Panc1 (cell line): Measurements from ENCODE around the gene MINDY4.

Experiments
- SIN3A ChIP-seq: IDR thresholded peaks from 2 replicates; pipeline ENCODE4 v1.6.1; 2012; ENCODE audit warnings: low read depth, mild to moderate bottlenecking, low read length, moderate library complexity, borderline replicate concordance; ENCODE audit not compliant: insufficient read depth
- TF ChIP-seq, protein P1 (sequence below): fragments of 450-650 bp; IDR thresholded peaks from 2 replicates; pipeline ENCODE4 v1.5.1; 2017; ENCODE audit warnings: mild to moderate bottlenecking
- TF ChIP-seq, protein P2 (sequence below), 2 experiments: IDR thresholded peaks; 2 replicates each; pipeline ENCODE4 v1.6.1; 2011 to 2012; ENCODE audit warnings: low read depth in 2 of 2, control low read depth in 1 of 2, low read length in 1 of 2, mild to moderate bottlenecking in 1 of 2, moderate library complexity in 1 of 2; ENCODE audit not compliant: insufficient read depth in 1 of 2

DNA sequence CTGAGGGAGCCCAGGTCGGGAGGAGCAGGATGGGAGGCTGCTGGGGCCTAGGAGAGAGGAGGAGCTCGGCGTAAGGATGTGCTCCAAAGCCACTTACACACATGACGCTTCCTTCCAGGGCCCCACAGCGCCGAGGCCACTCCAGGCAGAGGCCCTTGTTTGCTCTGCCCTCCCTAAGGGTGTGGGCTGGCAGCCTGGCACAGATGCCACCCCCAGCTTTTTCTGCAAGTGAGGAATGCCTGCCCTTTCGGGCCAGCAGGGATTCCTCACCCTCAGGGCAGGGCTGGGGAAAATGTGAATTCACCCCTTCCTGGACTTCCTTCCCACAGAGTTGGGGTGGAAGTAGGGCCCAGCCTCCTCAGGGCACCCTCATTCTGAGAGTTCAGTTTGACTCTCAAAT is 134.8 kb downstream of the MINDY4 start:
- TF ChIP-seq SIN3A: no peak
- TF ChIP-seq, protein P1, sequence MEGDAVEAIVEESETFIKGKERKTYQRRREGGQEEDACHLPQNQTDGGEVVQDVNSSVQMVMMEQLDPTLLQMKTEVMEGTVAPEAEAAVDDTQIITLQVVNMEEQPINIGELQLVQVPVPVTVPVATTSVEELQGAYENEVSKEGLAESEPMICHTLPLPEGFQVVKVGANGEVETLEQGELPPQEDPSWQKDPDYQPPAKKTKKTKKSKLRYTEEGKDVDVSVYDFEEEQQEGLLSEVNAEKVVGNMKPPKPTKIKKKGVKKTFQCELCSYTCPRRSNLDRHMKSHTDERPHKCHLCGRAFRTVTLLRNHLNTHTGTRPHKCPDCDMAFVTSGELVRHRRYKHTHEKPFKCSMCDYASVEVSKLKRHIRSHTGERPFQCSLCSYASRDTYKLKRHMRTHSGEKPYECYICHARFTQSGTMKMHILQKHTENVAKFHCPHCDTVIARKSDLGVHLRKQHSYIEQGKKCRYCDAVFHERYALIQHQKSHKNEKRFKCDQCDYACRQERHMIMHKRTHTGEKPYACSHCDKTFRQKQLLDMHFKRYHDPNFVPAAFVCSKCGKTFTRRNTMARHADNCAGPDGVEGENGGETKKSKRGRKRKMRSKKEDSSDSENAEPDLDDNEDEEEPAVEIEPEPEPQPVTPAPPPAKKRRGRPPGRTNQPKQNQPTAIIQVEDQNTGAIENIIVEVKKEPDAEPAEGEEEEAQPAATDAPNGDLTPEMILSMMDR: no peak
- TF ChIP-seq, protein P2, sequence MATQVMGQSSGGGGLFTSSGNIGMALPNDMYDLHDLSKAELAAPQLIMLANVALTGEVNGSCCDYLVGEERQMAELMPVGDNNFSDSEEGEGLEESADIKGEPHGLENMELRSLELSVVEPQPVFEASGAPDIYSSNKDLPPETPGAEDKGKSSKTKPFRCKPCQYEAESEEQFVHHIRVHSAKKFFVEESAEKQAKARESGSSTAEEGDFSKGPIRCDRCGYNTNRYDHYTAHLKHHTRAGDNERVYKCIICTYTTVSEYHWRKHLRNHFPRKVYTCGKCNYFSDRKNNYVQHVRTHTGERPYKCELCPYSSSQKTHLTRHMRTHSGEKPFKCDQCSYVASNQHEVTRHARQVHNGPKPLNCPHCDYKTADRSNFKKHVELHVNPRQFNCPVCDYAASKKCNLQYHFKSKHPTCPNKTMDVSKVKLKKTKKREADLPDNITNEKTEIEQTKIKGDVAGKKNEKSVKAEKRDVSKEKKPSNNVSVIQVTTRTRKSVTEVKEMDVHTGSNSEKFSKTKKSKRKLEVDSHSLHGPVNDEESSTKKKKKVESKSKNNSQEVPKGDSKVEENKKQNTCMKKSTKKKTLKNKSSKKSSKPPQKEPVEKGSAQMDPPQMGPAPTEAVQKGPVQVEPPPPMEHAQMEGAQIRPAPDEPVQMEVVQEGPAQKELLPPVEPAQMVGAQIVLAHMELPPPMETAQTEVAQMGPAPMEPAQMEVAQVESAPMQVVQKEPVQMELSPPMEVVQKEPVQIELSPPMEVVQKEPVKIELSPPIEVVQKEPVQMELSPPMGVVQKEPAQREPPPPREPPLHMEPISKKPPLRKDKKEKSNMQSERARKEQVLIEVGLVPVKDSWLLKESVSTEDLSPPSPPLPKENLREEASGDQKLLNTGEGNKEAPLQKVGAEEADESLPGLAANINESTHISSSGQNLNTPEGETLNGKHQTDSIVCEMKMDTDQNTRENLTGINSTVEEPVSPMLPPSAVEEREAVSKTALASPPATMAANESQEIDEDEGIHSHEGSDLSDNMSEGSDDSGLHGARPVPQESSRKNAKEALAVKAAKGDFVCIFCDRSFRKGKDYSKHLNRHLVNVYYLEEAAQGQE (IDR thresholded peaks at IDR 0.05; ENCODE audit: insufficient read depth in 1 of 2, low read depth in 2 of 2, low read length in 1 of 2): no peak
